Measurements from ENCODE around the gene TMEM247.
"Not testable (repeated sequence)": the region's sequence is repeated elsewhere in the genome, so short reads cannot be mapped to it uniquely, and the experiment has no call there.

Gene TMEM247

GRCh38 chr2:46519265-46519664 lies 39.9 kb downstream of the TMEM247 start:
- TF ChIP-seq CTCF (IDR thresholded peaks at IDR 0.05; ENCODE audit: borderline replicate concordance, control extremely low read depth, extremely low read depth, insufficient read depth, missing control alignments): no peak
- in situ Hi-C loops (cut with MboI; ENCODE audit: low sequenced_read_pairs, unreplicated experiment): no loop called here
- no peak for DNase-seq (ENCODE audit: low spot score)

GRCh38 chr2:46520130-46520711 lies 40.9 kb downstream of the TMEM247 start:
- DNase-seq (ENCODE audit: low spot score): no peak
- in situ Hi-C loops (cut with MboI; ENCODE audit: low sequenced_read_pairs, unreplicated experiment): no loop called here
- no peak for TF ChIP-seq CTCF (IDR thresholded peaks at IDR 0.05; ENCODE audit: borderline replicate concordance, control extremely low read depth, extremely low read depth, insufficient read depth, missing control alignments)

- TF ChIP-seq CTCF (IDR thresholded peaks at IDR 0.05; ENCODE audit: borderline replicate concordance, control extremely low read depth, extremely low read depth, insufficient read depth, missing control alignments): no peak
- in situ Hi-C loops (cut with MboI; ENCODE audit: low sequenced_read_pairs, unreplicated experiment): no loop called here
- no peak for DNase-seq (ENCODE audit: low spot score)
Measured at GRCh38 chr2:46521215-46521683, 41.9 kb downstream of the TMEM247 start.

GRCh38 chr2:46522385-46522784 lies 43.0 kb downstream of the TMEM247 start:
- in situ Hi-C loops (cut with MboI; ENCODE audit: low sequenced_read_pairs, unreplicated experiment); DNase-seq (ENCODE audit: low spot score): not testable (repeated sequence)

GRCh38 chr2:46525522-46526155 lies 46.3 kb downstream of the TMEM247 start:
- in situ Hi-C loops (cut with MboI; ENCODE audit: low sequenced_read_pairs, unreplicated experiment): no loop called here
- no peak for DNase-seq (ENCODE audit: low spot score)
- TF ChIP-seq CTCF (IDR thresholded peaks at IDR 0.05; ENCODE audit: borderline replicate concordance, control extremely low read depth, extremely low read depth, insufficient read depth, missing control alignments): no peak

GRCh38 chr2:46528880-46529279 lies 49.5 kb downstream of the TMEM247 start:
- in situ Hi-C loops (cut with MboI; ENCODE audit: low sequenced_read_pairs, unreplicated experiment): no loop called here
- DNase-seq (ENCODE audit: low spot score): no peak
- no peak for TF ChIP-seq CTCF (IDR thresholded peaks at IDR 0.05; ENCODE audit: borderline replicate concordance, control extremely low read depth, extremely low read depth, insufficient read depth, missing control alignments)

- in situ Hi-C loops (cut with MboI; ENCODE audit: low sequenced_read_pairs, unreplicated experiment): no loop called here
- no peak for TF ChIP-seq CTCF (IDR thresholded peaks at IDR 0.05; ENCODE audit: borderline replicate concordance, control extremely low read depth, extremely low read depth, insufficient read depth, missing control alignments)
- DNase-seq (ENCODE audit: low spot score): no peak
Measured at GRCh38 chr2:46530639-46531038, 51.3 kb downstream of the TMEM247 start.
